ENCODE measurements around the gene TMEFF1.

Gene TMEFF1

DNA sequence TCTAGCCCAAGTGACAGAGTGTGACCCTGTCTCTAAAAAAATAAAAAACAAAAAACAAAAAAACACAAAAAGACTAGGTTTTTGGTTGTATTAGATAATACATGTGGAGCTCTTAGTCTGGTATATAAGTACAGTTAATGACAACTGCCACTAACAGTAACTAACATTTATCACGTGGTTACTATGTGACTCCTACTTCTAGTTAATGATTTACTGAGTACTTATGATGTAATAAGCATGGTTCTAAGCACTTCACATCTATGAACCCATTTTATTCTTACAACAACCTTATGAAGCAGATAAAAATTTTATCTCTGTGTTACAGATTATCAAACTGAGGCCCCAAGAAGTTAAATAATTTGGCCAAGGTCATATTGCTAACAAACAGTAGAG lies 6.1 kb upstream of the TMEFF1 start:
- no peaks in the 10 kb centered on the region for H3K4me1 Mint-ChIP-seq
- H3K36me3 Mint-ChIP-seq (ENCODE audit: low read depth) = no peaks in the 10 kb centered on the region
- H3K27me3 Mint-ChIP-seq = peaks cover 11% of the 10 kb centered on the region
- no peak overlapping the region for H3K27ac Mint-ChIP-seq
- DNase-seq (no peak), ATAC-seq (no peak)
- no peaks in the 10 kb centered on the region for H3K9me3 Mint-ChIP-seq
- H3K4me3 Mint-ChIP-seq = no peak overlapping the region

- Mint-ChIP-seq H3K4me1 (no peaks in the 10 kb centered on the region), H3K27ac (no peak overlapping the region), H3K27me3 (peaks cover 18% of the 10 kb centered on the region), H3K4me3 (no peak overlapping the region), H3K9me3 (no peaks in the 10 kb centered on the region), H3K36me3 (ENCODE audit: low read depth) (no peaks in the 10 kb centered on the region)
- ATAC-seq = no peak
- DNase-seq = no peak
Measured at GRCh38 chr9:100468041-100468440, 4.9 kb upstream of the TMEFF1 start.

DNA sequence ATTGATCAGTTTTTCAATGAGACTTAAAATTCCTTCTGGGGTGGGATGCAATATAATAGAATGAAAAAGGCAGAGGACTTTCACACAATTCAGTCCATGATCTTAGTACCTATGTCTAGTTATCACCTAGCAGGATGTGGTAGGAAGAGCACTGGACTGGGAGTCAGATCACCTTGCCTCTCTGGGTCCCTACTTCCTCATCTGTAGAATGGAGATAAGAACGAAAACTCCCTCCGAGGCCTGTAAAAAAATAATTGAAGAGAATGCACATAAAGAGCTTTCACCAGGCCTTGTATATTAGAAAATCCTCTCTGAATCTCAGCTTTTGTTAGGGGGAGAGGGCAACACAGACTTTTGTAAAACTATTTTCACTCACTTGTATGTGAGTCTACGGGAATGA lies 681 bp upstream of the TMEFF1 start:
- Mint-ChIP-seq H3K36me3 (ENCODE audit: low read depth) (no peaks in the 10 kb centered on the region), H3K9me3 (no peaks in the 10 kb centered on the region), H3K27ac (no peak overlapping the region), H3K4me1 (peaks cover 5% of the 10 kb centered on the region), H3K27me3 (peaks cover 27% of the 10 kb centered on the region), H3K4me3 (peak overlapping the region; percentile 13)
- DNase-seq (no peak), ATAC-seq (no peak)

GRCh38 chr9:100473276-100474081 lies 530 bp downstream of the TMEFF1 start:
- DNase-seq (peak; percentile 37), ATAC-seq (peak; percentile 77)
- no peaks in the 10 kb centered on the region for H3K9me3 Mint-ChIP-seq
- peaks cover 27% of the 10 kb centered on the region for H3K27me3 Mint-ChIP-seq
- no peak overlapping the region for H3K27ac Mint-ChIP-seq
- peak overlapping the region; percentile 62 for H3K4me3 Mint-ChIP-seq
- H3K4me1 Mint-ChIP-seq = peaks cover 5% of the 10 kb centered on the region
- H3K36me3 Mint-ChIP-seq (ENCODE audit: low read depth) = no peaks in the 10 kb centered on the region

DNA sequence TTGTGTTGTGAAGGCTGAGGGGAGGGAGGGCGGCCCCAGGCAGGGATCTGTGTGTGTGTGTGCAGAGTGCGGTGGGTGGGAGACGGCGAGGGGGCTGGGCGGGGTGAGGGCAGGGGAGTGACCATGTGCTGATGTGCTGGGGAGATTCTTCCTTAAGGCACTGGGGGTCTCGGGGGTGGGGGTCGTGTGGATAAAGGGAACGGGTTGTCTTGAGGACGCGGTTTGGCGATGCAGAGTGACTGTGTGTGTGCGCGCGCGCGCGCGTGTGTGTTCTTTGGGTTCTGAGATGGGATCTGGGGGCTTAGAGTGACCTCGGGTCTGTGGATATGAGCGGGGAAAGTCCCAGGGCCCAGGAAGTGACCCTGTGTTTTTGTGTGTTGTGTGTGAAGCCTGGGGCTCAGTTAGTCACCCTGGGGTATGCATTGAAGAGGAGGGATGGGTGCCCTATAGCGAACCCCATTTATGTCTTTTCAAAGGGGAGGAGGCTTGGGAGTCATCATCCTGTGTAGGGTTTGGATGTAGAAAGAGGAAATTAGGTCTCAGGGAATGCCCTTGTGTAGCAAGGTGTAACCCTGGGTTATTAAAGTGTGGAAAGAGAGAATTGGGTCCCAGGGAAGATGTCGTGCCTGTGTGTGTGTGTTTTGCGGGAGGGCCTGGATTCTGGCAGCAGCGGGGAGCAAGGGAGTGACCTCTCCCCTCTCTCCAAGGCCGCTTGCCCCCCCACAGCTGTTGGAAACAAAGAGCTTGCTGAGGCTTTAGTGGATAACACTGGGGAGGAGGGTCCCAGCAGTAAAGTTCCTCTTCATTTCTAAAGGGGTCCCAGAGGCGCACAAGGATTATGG lies 1.4 kb downstream of the TMEFF1 start:
- Mint-ChIP-seq H3K4me1 (peaks cover 5% of the 10 kb centered on the region), H3K9me3 (no peaks in the 10 kb centered on the region)

GRCh38 chr9:100474924-100475276 lies 2.0 kb downstream of the TMEFF1 start:
- H3K9me3 Mint-ChIP-seq = no peaks in the 10 kb centered on the region
- peaks cover 27% of the 10 kb centered on the region for H3K27me3 Mint-ChIP-seq
- DNase-seq (no peak), ATAC-seq (no peak)
- H3K36me3 Mint-ChIP-seq (ENCODE audit: low read depth) = no peaks in the 10 kb centered on the region
- H3K27ac Mint-ChIP-seq = no peak overlapping the region
- no peak overlapping the region for H3K4me3 Mint-ChIP-seq
- peaks cover 5% of the 10 kb centered on the region for H3K4me1 Mint-ChIP-seq

More for the DNA sequence above, 1.4 kb downstream of the TMEFF1 start:
- no peak overlapping the region for H3K27ac Mint-ChIP-seq
- peak overlapping the region; percentile 62 for H3K4me3 Mint-ChIP-seq
- no peak for ATAC-seq
- H3K36me3 Mint-ChIP-seq (ENCODE audit: low read depth) = no peaks in the 10 kb centered on the region
- DNase-seq = peak; percentile 6
- H3K27me3 Mint-ChIP-seq = peaks cover 27% of the 10 kb centered on the region

- H3K4me1 Mint-ChIP-seq = peaks cover 5% of the 10 kb centered on the region
- H3K4me3 Mint-ChIP-seq = no peak overlapping the region
- H3K9me3 Mint-ChIP-seq = no peaks in the 10 kb centered on the region
- H3K36me3 Mint-ChIP-seq (ENCODE audit: low read depth) = no peaks in the 10 kb centered on the region
- peaks cover 21% of the 10 kb centered on the region for H3K27me3 Mint-ChIP-seq
- H3K27ac Mint-ChIP-seq = no peak overlapping the region
- no peak for ATAC-seq
- DNase-seq = no peak
Measured at GRCh38 chr9:100477241-100477640, 4.3 kb downstream of the TMEFF1 start.

DNA sequence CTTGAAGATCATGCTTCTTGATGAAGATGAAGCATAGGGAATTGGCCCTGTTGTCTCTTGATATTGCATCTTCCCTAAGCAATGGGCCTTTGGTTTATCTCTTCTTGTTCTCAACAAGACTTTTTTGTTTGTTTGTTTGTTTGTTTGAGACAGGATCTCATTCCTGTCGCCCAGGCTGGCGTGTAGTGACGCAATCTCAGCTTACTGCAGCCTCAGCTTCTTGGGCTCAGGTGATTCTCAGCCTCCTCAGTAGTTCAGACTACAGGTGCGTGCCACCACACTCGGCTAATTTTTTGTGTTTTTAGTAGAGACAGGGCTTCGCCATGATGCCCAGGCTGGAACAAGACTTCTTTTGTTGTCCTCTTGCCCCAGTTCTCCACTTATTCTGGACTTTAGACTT lies 5.2 kb downstream of the TMEFF1 start:
- DNase-seq (no peak), ATAC-seq (no peak)
- H3K27ac Mint-ChIP-seq = no peak overlapping the region
- H3K9me3 Mint-ChIP-seq = no peaks in the 10 kb centered on the region
- peaks cover 5% of the 10 kb centered on the region for H3K4me1 Mint-ChIP-seq
- no peaks in the 10 kb centered on the region for H3K36me3 Mint-ChIP-seq (ENCODE audit: low read depth)
- H3K4me3 Mint-ChIP-seq = no peak overlapping the region
- peaks cover 23% of the 10 kb centered on the region for H3K27me3 Mint-ChIP-seq

DNA sequence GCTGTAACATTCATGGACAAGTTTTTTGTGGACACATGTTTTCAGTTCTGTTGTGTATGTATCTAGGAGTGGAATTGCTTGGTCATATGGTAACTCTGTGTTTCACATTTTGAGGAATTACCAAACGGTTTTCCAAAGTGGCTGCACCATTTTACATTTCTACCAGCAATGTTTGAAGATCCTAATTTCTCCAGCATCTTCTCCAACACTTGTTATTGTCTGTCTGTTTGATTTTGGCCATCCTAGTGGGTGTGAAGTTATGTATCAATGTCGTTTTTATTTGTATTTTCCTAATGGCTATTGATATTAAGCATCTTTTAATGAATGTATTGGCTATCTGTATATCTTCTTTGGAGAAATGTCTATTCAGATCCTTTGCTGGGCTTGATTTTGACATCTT lies 6.9 kb downstream of the TMEFF1 start:
- Mint-ChIP-seq H3K27ac (no peak overlapping the region), H3K4me3 (no peak overlapping the region), H3K4me1 (no peaks in the 10 kb centered on the region), H3K36me3 (ENCODE audit: low read depth) (no peaks in the 10 kb centered on the region), H3K27me3 (peaks cover 14% of the 10 kb centered on the region), H3K9me3 (no peaks in the 10 kb centered on the region)
- DNase-seq (no peak), ATAC-seq (no peak)

GRCh38 chr9:100485196-100485595 lies 12.2 kb downstream of the TMEFF1 start:
- Mint-ChIP-seq H3K36me3 (ENCODE audit: low read depth) (no peaks in the 10 kb centered on the region), H3K9me3 (no peaks in the 10 kb centered on the region), H3K27me3 (peaks cover 8% of the 10 kb centered on the region), H3K4me1 (no peaks in the 10 kb centered on the region), H3K4me3 (no peak overlapping the region), H3K27ac (no peak overlapping the region)
- ATAC-seq = no peak
- DNase-seq = no peak

GRCh38 chr9:100486479-100487176 lies 13.7 kb downstream of the TMEFF1 start:
- no peak for ATAC-seq

GRCh38 chr9:100488177-100488576 lies 15.2 kb downstream of the TMEFF1 start:
- Mint-ChIP-seq H3K9me3 (no peaks in the 10 kb centered on the region), H3K27me3 (peaks cover 1% of the 10 kb centered on the region), H3K36me3 (ENCODE audit: low read depth) (no peaks in the 10 kb centered on the region), H3K4me1 (no peaks in the 10 kb centered on the region), H3K27ac (no peak overlapping the region), H3K4me3 (no peak overlapping the region)
- ATAC-seq (no peak), DNase-seq (no peak)

More at GRCh38 chr9:100486479-100487176, 13.7 kb downstream of the TMEFF1 start:
- Mint-ChIP-seq H3K9me3 (no peaks in the 10 kb centered on the region), H3K36me3 (ENCODE audit: low read depth) (no peaks in the 10 kb centered on the region), H3K27me3 (peaks cover 6% of the 10 kb centered on the region), H3K27ac (no peak overlapping the region), H3K4me3 (no peak overlapping the region), H3K4me1 (no peaks in the 10 kb centered on the region)
- DNase-seq = no peak

DNA sequence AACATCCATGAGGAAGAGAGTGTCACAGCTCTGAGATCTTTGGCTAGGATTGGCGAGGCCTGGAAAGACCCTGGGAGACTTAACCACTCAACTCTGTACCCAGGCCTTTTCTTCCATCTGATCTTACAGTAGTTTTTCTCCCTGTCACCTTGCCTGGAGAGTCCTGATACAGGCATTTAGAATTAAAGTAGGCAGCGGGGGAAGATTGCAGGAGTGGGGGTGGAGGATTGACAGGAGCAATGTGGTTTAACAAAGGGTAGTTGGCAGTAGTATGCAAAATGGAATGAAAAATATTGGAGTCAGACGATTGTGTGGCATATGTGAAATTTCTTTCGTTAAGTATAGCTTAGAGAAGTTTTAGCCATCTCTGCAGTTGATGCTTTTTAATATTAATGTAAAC lies 16.9 kb downstream of the TMEFF1 start:
- H3K36me3 Mint-ChIP-seq (ENCODE audit: low read depth) = no peaks in the 10 kb centered on the region
- no peaks in the 10 kb centered on the region for H3K4me1 Mint-ChIP-seq
- peaks cover 1% of the 10 kb centered on the region for H3K27me3 Mint-ChIP-seq
- no peaks in the 10 kb centered on the region for H3K9me3 Mint-ChIP-seq
- DNase-seq = no peak
- no peak overlapping the region for H3K27ac Mint-ChIP-seq
- H3K4me3 Mint-ChIP-seq = no peak overlapping the region
- ATAC-seq = no peak

DNA sequence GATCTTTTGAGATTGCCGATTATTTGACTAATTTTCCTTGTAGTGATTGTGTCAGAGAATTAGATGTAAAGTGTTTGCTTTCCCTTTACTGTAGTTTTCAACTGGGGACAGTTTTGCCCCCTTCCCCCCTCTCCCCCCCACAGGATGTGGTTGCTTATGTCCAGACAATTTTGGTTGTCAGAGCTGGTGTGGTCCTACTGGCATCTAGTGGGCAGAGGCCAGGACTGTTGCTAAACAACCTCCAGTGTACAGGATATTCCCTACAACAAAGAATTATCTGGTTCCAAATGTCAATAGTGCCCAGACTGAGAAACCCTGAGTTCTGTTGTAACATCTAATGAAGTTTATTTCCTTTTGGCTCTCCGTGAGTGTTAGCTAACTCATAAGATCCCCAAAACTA lies 20.0 kb downstream of the TMEFF1 start:
- Mint-ChIP-seq H3K9me3 (no peaks in the 10 kb centered on the region), H3K27ac (no peak overlapping the region), H3K27me3 (peaks cover 3% of the 10 kb centered on the region), H3K36me3 (ENCODE audit: low read depth) (no peaks in the 10 kb centered on the region), H3K4me1 (no peaks in the 10 kb centered on the region), H3K4me3 (no peak overlapping the region)
- DNase-seq = no peak
- no peak for ATAC-seq

GRCh38 chr9:100498592-100498991 lies 25.6 kb downstream of the TMEFF1 start:
- DNase-seq = no peak
- Mint-ChIP-seq H3K4me1 (peaks cover 4% of the 10 kb centered on the region), H3K27me3 (peaks cover 2% of the 10 kb centered on the region), H3K27ac (no peak overlapping the region), H3K4me3 (no peak overlapping the region), H3K9me3 (no peaks in the 10 kb centered on the region), H3K36me3 (ENCODE audit: low read depth) (no peaks in the 10 kb centered on the region)
- ATAC-seq = no peak

Data from activated naive CD8-positive, alpha-beta T cell treated with anti-CD3 and anti-CD28 coated beads, Interleukin-2, amount 50 U/mL, for 24 hours (primary cell).